Activated CD4-positive, alpha-beta T cell treated with anti-CD3 and anti-CD28 coated beads for 48 hours (primary cell): ENCODE results near the gene STAU1.

Source experiments
- DNase-seq: peaks from one replicate; pipeline ENCODE4 v3.0.0-alpha.2; 2020

Gene STAU1

GRCh38 chr20:49187851-49188641, at the start of gene STAU1:
Gene STAU1, minus strand, starts transcription at chr20:49188334. Its CDS starts 22,133 bp downstream, at chr20:49166201.
- DNase-seq = peak; percentile 95

- DNase-seq = no peak
Observed at GRCh38 chr20:49237531-49237930, 49.4 kb upstream of the STAU1 start.

- no peak for DNase-seq
Observed at GRCh38 chr20:49236301-49236700, 48.2 kb upstream of the STAU1 start.

- no peak for DNase-seq
Observed at GRCh38 chr20:49234831-49235230, 46.7 kb upstream of the STAU1 start.

- no peak for DNase-seq
Observed at GRCh38 chr20:49233226-49233625, 45.1 kb upstream of the STAU1 start.

GRCh38 chr20:49231471-49231870, 43.3 kb upstream of the STAU1 start:
- no peak for DNase-seq

GRCh38 chr20:49230561-49231133, 42.5 kb upstream of the STAU1 start:
- no peak for DNase-seq

GRCh38 chr20:49230021-49230420, 41.9 kb upstream of the STAU1 start:
- no peak for DNase-seq

GRCh38 chr20:49229381-49229780, 41.2 kb upstream of the STAU1 start:
- DNase-seq = no peak

- no peak for DNase-seq
Observed at GRCh38 chr20:49228676-49229075, 40.5 kb upstream of the STAU1 start.

- no peak for DNase-seq
Observed at GRCh38 chr20:49225896-49226295, 37.8 kb upstream of the STAU1 start.

- DNase-seq = no peak
Observed at GRCh38 chr20:49219924-49220831, 32.0 kb upstream of the STAU1 start.

- DNase-seq = peak; percentile 97
Observed at GRCh38 chr20:49219091-49219923, 31.2 kb upstream of the STAU1 start, which contains the start of gene DDX27. Gene DDX27, plus strand, starts transcription at chr20:49219416. Its CDS starts 33 bp downstream, at chr20:49219449.

GRCh38 chr20:49218739-49219090, 30.6 kb upstream of the STAU1 start:
- peak; percentile 20 for DNase-seq

- DNase-seq = peak; percentile 98
Observed at GRCh38 chr20:49216991-49217578, 29.0 kb upstream of the STAU1 start.

GRCh38 chr20:49215232-49215631, 27.1 kb upstream of the STAU1 start:
- DNase-seq = no peak

- no peak for DNase-seq
Observed at GRCh38 chr20:49214571-49214970, 26.4 kb upstream of the STAU1 start.

GRCh38 chr20:49210757-49211110, 22.6 kb upstream of the STAU1 start:
- DNase-seq = no peak

GRCh38 chr20:49210101-49210756, 22.1 kb upstream of the STAU1 start:
- DNase-seq = no peak

GRCh38 chr20:49207076-49207475, 18.9 kb upstream of the STAU1 start:
- DNase-seq = peak; percentile 34

GRCh38 chr20:49203746-49204145, 15.6 kb upstream of the STAU1 start:
- no peak for DNase-seq

- DNase-seq = no peak
Observed at GRCh38 chr20:49203011-49203410, 14.9 kb upstream of the STAU1 start.
